CD4-positive, alpha-beta T cell treated with Interleukin-15 for 1 hour (primary cell): ENCODE results near the gene SI.
"Not testable (repeated sequence)": the region's sequence is repeated elsewhere in the genome, so short reads cannot be mapped to it uniquely, and the experiment has no call there.

Experiments used
- DNase-seq: peaks from one replicate; pipeline ENCODE4 v3.0.0-alpha.2; 2020

SI gene

DNA sequence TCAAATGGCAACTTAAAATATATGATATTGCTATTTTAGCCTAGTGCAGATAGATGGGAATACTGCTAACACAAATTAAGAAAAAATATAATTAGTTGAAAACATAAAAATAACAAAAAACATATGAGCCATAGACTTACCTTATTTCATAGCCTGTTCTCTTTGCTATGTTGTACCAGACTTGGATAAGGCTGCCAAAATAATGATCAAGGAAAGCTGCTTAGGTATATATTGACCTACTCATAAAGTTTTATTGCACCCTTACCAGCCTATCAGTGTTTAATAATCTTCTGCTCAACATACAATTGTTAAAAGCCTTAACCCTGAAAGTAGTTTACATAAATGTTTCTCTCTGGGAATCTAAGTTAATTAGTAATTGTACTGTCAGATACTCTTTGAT is at the start of gene SI:
Gene SI (minus strand): TSS at position 204 of the 400 bp plus-strand sequence. CDS start 2,484 bp downstream, outside the sequence.
- no peak for DNase-seq

- DNase-seq: no peak
Observed at GRCh38 chr3:165125836-165126235, 47.5 kb upstream of the SI start.

DNA sequence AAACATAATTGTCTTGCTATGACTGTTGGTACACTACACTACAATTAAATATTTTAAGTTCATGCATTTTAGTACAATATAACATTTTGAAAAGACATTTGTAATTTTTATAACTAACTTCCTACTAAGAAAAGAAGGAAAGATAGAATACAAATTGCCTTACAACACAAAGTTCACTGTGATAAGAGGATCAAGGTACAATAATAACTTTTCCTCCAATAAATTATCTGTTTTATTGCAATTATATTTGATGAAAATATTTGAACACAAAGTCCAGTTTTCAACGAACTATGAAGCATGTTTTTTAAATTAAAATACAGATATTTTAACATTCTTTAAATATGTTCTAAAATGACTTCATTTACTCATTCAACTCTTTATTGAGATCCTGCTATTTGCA is 33.1 kb upstream of the SI start:
- DNase-seq: no peak

DNA sequence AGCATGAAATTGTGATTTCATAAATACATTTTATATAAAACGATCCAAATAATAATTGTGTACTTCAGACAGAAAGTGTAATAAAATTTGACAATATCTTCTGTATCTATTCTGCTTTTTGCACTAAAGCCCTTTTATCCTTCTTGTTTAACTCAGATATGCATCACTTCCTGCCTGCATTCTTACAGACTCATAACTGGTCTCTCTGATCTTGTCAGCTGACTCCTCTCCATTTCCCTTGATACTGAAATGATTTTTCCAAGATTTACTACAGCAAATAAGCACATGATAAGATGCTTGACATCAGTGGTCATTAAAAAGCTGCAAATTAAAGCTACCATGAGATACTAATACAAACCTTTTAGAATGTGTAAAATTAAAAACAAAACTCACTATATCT is 25.3 kb upstream of the SI start:
- no peak for DNase-seq

DNA sequence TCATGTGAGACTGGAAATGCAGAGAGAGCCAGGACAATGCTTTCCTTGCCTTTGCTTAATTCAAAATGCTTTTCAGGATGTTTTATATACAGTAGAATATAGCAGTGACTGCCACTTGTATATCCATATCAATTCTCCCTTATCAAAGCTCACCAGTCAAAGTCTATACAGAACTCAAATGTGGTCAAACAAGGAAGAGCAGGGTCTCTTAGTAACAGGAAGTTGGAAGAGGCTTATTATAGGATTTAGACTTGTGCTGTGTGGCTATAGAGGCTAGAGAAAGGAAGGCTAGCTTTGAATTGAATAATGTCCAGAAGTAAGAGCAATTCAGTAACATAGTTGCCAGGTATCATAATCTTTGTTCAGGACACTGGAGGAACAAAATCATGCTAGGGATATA is 4.4 kb upstream of the SI start:
- no peak for DNase-seq

DNA sequence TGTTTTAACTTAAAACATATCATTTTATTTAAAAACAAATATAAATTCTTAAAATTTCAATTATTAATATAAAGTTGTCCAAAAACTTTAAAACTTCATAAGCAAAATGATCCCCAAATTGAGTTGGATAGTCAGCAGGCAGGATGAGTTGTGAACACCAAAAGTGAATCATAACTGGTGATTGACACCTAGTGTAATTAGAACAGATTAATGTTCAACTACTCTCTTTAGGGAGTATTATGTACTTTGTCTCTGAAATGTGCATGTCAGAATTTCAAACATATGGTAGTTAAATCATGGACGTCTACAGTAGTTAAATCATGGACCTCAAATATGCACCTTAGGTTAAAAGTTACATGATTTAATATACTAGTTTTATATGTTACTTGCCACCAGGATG is 2.9 kb upstream of the SI start:
- DNase-seq: no peak

DNA sequence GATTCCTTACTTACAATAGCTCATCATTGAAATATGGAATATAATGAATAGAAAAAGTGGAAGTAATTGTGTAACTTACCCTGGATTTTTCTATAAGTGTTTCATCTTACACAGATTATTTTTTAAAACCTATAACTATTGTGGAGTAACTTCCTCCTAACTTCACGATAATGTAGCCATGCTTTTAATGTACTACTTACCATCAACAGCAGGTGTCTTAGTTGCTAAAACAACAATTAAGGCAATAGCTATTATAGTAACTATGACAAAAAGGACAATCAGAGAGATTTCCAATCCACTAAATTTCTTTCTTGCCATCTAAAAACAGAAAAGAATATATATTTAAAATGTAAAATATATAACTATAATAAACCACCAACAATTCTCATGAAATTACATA is 2.6 kb downstream of the SI start:
- no peak for DNase-seq

DNA sequence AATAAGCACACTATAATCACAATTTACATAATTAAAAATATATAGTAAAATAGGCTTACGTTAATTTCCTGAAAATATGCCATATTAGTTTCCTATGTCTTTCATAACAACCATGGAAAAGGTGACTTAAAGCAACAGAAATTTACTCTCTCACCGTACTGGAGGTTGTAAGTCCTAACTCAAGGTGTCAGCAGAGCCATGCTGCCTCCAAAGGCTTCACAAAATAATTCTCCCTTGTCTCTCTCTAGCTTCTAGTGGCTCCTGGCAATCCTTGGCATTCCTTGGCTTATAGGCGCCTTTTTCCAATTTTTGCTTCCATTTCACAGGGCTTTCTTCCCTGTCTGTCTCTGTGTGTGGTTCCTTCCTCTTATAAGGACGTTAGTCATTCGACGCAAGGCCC is 7.6 kb downstream of the SI start:
- no peak for DNase-seq

DNA sequence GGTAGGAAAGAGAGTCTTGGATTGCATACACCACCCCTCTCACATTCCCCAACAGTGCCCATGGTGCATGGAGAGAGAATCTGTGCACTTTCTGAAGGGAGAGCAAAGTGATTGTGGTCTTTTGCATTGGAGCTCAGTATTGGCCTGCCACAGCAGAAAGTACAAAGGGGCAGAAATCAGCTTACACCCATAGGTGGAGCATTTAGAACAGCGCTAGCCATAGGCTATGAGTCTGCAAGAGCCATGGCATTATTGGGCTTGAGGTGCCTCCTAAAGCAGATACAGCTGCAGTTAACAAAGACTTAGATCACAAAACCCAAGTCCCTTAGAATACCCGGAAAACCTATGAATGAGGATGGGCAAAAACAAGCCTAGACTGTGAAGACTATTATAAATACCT is 21.8 kb downstream of the SI start:
- no peak for DNase-seq

DNA sequence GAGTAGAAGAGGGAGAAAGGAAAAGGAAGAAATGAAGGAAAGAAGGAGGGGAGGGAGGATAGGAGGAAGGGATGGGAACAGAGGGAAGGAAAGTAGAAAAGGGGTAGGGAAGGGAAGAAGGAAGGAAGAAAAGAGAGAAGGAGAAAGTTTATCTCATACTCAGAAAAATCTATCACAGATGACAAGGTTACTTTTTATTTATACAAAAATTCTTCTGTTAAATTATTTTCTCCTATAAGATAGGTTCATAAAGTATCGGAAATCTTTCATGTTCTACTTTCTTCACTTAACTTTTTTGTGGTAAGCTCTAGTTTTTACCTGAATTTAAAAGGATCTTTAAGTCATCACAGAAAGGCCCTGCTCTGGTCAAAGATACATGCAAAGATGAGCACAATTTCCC is 38.1 kb downstream of the SI start:
- no peak for DNase-seq

- DNase-seq: no peak
Observed at GRCh38 chr3:165011557-165011956, 66.7 kb downstream of the SI start.

- no peak for DNase-seq
Observed at GRCh38 chr3:164984947-164985346, 93.3 kb downstream of the SI start.

- no peak for DNase-seq
Observed at GRCh38 chr3:164962610-164963009, 115.7 kb downstream of the SI start.

DNA sequence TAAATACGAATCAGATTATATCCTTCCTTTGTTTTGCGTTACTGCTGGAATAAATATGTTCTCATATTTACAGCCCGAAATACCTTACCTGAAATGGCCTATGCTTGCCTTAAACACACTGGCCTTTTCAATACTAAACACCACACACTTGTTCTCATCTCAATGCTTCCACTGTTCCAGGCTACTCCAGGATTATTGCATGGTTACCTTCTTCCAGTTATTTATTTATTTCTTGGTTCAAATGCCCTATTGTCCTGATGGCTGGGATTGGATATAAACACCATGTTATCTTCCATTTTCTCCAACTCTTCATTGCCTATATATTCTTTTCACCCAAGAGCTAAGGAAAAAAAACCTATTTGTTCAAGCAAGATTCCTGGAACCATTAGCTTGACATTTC is 125.3 kb downstream of the SI start:
- no peak for DNase-seq

DNA sequence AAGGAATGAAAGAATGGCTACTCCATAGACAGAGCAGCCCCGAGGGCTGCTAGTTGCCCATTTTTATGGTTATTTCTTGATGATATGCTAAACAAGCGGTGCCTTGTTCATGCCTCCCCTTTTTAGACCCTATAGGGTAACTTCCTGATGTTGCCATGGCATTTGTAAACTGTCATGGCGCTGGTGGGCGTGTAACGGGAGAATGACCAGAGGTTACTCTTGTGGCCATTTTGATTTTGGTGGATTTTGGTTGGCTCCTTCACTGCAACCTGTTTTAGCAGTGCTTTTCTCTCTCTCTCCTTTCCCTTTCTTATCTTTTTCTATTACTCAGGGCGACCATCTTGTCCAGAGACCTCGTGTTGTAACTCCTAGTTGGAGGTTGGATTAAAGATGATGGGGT is 126.9 kb downstream of the SI start:
- not testable (repeated sequence) for DNase-seq

GRCh38 chr3:164940745-164941144 is 137.6 kb downstream of the SI start:
- no peak for DNase-seq

- DNase-seq: no peak
Observed at GRCh38 chr3:164929642-164930041, 148.7 kb downstream of the SI start.
